ENCODE measurements around the gene CWC22.

DNA sequence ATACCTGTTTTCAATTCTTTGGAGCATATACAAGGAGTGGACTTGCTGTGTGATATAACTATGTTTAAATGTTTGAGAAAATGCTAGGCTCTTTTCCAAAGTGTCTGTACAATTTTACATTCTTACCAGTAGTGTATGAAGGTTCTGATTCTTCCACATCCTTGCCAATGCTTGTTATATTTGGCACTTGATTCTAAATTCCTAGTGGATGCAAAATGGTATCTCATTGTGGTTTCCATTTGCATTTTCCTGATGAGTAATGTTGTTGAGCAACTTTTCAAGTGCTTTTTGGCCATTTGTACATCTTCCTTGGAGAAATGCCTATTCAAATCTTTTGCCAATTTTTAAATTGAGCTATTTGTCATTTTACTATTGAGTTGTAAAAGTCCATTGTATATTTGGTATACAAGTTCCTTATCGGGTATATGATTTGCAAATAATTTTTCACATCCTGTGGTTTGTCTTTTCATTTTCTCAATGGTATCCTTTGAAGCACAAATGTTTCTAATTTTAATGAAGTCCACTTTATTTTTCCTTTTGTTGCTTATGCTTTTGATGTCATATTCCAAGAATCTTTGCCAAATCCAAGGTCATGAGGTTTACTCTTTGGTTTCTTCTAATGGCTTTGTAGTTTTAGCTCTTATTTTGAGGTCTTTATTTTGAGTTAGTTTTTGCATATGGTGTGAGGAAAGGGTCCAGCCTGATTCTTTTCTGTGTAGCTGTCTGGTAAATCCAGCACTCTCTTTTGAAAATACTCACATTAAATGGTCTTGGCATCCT lies 33.2 kb upstream of the CWC22 start:
- TF ChIP-seq, protein P1, sequence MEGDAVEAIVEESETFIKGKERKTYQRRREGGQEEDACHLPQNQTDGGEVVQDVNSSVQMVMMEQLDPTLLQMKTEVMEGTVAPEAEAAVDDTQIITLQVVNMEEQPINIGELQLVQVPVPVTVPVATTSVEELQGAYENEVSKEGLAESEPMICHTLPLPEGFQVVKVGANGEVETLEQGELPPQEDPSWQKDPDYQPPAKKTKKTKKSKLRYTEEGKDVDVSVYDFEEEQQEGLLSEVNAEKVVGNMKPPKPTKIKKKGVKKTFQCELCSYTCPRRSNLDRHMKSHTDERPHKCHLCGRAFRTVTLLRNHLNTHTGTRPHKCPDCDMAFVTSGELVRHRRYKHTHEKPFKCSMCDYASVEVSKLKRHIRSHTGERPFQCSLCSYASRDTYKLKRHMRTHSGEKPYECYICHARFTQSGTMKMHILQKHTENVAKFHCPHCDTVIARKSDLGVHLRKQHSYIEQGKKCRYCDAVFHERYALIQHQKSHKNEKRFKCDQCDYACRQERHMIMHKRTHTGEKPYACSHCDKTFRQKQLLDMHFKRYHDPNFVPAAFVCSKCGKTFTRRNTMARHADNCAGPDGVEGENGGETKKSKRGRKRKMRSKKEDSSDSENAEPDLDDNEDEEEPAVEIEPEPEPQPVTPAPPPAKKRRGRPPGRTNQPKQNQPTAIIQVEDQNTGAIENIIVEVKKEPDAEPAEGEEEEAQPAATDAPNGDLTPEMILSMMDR (IDR thresholded peaks at IDR 0.05; ENCODE audit: poor library complexity) = no peak
- TF ChIP-seq EZH2 (IDR thresholded peaks at IDR 0.05; ENCODE audit: borderline replicate concordance) = no peak
